Fibroblast of peridontal ligament (primary cell): ENCODE data around the gene GABBR2.
A peak's percentile ranks its signal among the peaks of the same experiment; 100 is the strongest.
"Not testable (repeated sequence)": the region's sequence is repeated elsewhere in the genome, so short reads cannot be mapped to it uniquely, and the experiment has no call there.

Experiments used
- DNase-seq: peaks from one replicate; pipeline ENCODE4 v3.0.0-alpha.2; 2010; ENCODE audit errors: extremely low read depth

Gene GABBR2

DNA sequence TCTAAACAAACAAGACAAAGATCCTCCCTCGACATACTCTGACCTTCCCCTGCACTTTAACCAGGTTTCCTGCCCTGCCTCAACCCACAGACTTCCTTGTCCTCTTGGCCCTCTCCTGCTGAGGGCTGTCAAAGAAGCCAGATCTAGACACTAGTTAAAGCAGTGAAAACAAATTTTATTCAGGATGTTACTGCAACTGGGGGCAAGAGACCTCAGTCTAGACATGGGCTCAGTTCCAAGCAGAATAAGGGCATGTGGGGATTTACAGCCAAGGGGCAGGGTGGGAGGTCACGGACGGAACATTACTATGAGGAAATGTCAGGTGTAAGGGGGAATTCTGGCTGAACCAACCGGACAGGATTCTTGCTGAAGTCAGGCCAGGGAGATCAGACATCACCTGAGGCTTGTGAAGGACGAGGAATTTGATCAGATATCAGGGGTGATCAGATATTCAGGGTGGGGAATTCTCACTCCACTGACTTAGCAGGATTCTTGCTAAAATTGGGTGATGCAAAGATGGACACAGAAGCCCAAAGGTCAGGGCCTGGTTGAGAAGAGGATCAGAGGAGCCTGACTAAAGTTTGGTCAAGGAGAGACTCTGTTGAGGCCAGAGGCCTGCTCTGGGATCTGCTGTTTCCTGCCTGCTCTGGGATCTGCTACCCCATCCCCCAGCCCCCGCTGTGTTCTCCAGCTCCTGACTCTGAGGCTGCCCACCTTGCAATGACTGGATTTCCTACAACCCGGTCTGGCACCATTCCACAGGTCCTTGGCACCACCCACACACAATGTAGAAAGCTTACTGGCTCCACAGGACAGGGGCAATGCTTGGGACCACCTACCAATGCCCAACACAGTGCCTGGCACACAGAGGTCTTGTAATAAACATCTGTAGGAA is 21.5 kb downstream of the GABBR2 start:
- DNase-seq, result no peak

DNA sequence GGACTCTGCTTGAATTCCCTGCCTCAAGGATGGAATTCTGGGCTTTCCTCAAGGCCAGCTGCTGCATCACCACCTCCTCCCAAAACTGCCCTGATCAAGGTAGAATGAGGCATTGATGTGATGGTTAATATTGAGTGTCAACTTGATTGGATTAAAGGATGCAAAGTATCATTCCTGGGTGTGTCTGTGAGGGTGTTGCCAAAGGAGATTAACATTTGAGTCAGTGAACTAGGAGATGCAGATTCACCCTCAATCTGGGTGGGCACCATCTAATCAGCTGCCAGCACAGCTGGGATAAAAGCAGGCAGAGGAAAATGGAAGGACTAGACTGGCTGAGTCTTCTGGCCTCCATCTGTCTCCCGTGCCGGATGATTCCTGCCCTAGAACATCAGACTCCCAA is 23.9 kb downstream of the GABBR2 start:
- not testable (repeated sequence) for DNase-seq

DNA sequence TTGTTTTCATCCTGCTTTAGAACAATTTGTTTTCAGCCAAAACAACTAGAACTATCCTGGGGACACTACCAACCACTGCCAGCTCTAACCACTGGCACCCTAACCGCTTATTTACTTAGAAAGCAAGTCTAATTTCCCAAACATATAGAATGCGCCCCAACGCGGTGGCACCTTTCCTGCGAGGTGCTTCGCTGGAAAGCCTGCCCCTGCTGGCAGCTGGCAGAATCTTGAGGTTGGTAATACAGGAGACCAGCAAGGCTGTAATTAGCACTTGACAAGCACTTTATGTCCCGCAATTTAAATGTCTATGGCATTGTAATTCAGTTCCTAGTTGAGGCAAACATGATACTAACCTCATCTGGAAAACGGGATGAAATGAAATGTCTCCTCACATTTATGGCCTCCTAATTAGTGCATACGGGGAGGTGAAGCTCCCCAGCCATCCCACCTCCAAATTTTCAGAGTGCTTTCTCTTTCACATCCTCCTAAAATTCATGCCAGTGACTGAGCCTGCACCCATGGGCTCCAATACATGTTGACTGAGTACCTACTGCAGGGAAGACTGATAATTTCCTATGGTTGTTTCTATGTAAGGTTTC is 30.4 kb downstream of the GABBR2 start:
- DNase-seq, result no peak

- DNase-seq, result no peak
These were observed 35.1 kb downstream of the GABBR2 start for GRCh38 chr9:98673681-98674080.

DNA sequence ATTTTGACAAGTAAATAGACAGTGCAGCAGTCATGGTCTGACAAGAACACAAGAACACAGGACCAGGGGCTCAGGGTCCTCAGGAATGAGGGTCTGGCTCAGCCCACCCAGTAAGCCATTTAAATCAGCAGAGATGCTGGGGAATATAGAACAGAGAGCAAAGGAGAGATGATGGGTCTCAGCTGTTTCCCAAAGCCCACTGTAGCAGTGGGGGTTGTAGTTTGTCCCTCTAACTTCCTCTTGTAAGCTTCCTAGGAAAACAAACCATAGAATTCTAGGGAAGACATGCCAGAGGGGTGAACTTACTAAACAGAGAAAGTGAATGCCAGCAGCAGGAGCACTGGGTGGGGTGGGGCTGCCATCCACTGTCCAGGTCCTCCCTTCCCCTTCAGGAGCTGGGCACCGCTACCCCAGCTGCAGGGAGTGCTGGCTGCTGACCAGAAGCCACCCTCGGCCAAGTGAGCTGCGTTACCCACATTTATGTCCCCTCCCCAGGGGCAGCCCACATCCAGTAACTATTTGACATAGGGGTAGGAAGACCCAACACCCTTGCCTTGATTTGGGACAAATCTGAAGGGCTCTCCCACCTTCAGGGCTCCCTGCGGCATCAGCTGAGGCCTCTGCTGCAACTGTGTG is 41.6 kb downstream of the GABBR2 start:
- DNase-seq, result no peak

DNA sequence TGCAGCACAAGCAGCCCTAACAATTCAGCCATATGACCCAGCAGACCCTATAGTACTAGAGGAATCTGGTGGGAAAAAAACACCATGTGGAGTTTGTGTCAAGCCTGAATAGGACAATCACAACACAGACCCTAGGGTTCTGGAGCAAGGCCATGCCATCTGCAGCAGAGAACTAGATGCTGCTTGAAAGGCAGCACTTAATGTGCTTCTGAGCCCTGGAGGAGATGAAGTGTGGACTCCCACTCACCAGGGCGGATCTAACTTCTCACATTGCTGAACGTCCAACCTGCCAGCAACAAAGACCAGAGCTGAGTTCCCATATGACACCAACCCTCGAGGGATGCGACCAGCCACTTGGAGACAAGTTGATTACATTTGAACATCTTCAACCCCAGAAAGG is 43.2 kb downstream of the GABBR2 start:
- DNase-seq, result no peak

DNA sequence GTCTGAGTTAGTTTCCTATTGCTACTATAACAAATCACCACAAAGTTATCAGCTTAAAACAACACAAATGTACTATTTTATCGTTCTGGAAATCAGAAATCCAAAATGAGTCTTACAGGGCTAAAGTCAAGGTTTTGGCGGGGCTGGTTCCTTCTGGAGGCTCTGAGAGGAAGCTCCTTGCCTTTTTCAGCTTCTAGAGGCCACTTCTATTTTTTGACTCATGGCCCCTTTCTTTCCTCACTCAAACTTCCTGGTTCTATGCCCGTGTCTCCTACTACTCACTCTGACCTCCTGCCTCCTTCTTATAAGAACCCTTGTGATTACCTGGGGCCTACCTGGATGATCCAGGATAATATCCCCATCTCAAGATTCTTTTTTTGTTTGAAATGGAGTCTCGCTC is 48.2 kb downstream of the GABBR2 start:
- no peak for DNase-seq

DNA sequence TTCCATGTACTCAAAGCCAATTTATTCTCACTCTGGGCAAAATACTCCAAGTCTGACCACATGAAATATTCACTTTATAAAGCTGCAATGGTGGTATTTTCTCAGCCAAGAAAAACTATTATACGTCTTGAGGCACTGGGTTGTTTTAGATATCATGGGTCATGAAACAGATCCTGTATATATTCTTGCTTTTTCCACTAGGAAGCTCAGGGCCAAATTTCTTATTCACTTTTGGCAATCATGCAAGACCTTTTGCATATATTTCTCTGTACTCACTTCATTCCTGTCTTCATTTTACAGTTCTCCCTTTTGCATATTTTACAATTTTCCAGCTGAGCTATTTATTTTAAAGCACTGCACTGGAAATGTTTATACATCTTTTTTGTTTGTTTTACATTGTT is 49.8 kb downstream of the GABBR2 start:
- peak; percentile 43 for DNase-seq

- DNase-seq, result no peak
These were observed 50.8 kb downstream of the GABBR2 start for GRCh38 chr9:98657897-98658296.

- no peak for DNase-seq
These were observed 52.2 kb downstream of the GABBR2 start for GRCh38 chr9:98656511-98656910.

GRCh38 chr9:98655428-98655827 is 53.3 kb downstream of the GABBR2 start:
- not testable (repeated sequence) for DNase-seq

GRCh38 chr9:98654247-98654646 is 54.5 kb downstream of the GABBR2 start:
- DNase-seq, result peak; percentile 2

- DNase-seq, result no peak
These were observed 56.0 kb downstream of the GABBR2 start for GRCh38 chr9:98652741-98653140.

- no peak for DNase-seq
These were observed 56.4 kb downstream of the GABBR2 start for GRCh38 chr9:98652302-98652701.

DNA sequence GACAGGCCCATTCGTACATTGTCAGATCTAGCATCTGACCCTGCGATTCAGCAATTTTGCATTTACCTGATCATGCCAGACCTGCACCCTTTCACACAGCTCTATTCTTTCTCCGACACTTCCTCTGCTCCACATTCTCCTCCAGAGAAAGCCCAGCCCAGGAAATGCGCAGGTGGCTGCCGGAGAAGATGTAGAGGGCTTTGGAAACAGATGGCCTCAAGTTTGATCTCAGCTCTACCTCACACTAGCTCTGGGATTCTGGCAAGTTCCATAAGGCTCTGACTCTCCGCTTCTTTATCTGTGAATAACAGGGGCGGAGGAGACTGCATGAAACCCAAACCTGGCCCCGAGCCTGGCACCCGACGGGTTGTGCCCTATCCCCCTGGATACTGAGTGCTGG is 61.5 kb downstream of the GABBR2 start:
- no peak for DNase-seq

- no peak for DNase-seq
These were observed 64.7 kb downstream of the GABBR2 start for GRCh38 chr9:98644011-98644410.

DNA sequence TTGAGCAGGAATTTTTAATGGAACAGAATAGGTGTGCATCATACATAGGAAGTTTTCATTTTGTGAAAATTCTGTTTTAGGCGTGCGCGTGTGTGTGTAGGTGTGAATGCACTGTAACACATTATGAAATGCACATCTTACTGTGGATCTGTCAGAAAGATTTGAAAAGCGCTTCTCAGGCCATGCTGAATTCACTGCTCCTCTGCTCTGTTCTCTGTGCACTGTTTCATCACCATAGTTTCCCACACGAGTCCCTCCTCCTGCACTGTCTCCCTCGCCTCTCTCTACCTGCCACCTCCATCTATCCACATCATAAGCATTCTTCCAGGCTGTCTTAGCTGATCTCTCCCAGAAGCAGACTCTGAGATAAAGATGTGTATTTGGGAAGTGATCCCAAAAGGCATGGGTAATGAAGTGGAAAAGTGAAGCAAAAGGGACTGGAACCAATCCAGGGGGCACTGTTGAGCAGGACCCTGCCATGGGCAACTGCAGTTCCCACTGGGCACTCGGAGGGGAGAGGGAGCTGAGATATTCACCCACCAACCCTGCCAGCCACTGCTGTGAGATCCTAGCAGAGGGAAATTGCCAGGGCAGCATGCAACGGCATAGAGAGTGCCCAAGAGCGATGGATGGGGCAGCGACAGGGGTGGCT is 65.9 kb downstream of the GABBR2 start:
- no peak for DNase-seq

DNA sequence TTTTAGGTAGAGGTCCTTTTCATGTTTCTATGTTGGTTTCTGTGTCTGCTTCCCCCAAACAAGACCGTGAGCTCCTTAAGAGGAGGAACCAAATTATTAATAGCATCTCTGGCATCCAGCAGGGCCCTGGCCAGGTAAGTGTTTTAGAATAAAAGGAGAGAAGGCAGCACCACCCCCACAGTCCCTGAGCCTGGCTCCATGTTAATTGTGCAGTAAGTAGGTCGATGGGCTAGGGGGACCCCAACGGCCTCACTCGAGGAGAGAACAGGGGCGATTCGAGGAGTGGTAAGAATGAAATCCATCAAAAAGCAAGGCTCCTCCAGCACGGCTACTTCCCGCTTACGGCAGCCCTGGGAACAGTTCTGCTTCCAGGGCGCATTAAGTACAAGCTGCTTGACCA is 67.0 kb downstream of the GABBR2 start:
- DNase-seq, result no peak

DNA sequence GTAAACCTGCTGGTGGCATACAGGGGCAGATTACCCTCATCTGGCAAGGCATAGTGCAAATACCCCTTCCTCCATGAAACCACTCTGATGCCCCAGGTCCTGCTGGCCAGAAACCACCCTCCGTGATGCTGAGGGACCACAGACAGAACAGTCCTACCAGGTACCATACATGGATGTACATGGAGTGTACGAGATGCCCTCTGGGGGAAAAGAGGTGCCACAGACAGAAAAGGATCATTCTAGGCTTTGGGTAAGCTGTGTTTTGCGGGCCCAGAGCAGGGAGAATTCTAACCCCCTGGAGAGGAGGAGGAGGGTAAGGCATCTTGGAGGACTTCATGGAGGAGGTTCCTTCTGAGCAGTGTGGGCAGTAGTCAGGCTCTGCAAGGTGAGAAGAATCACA is 68.3 kb downstream of the GABBR2 start:
- DNase-seq, result no peak

GRCh38 chr9:98639133-98639532 is 69.6 kb downstream of the GABBR2 start:
- DNase-seq, result no peak

- DNase-seq, result no peak
These were observed 71.4 kb downstream of the GABBR2 start for GRCh38 chr9:98637381-98637780.

GRCh38 chr9:98635374-98635773 is 73.4 kb downstream of the GABBR2 start:
- no peak for DNase-seq
